ENCODE measurements around the gene FAM25A.

Gene FAM25A

DNA sequence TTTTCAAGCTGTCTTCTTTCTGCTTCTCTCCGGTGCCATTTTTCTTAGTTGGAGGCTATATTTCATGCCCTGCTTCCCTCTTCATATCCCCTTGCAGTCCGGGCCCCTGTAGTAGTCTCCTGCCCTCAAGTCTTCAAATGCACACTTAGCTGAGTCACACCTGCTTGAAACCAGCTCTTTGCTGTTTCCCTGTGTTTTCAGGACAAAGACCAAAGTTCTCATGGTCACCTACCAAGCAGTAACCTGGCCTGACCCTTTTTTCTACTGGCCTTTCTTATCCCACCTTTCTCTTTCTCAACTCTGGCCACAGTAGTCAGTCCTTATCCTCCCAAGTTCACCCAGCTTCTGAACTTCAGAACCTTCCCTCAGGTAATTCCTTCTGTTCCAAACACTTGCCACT is 46.1 kb downstream of the FAM25A start:
- no peak for DNase-seq

GRCh38 chr10:87066865-87067264 is 46.8 kb downstream of the FAM25A start:
- no peak for DNase-seq

- DNase-seq, result no peak
Observed at GRCh38 chr10:87068281-87068680, 48.2 kb downstream of the FAM25A start.

DNA sequence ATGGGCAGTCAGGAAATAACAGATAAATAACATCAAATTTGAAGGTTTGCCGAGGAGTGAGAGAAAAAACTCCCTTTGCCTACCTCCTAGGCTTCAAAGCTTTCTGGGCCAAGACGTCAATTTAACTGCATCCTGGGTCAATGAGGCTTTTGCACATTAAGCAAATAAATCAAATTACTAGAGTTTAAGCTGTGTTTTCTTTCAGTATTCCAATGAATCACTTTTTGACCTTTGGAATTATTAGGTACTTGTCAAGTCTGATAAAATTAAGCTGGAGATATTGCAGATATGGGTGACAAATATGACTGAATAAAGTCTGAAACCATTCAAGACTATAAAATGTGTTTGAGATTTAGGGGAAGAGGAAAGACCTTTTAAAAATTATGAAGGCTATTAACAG is 52.4 kb downstream of the FAM25A start:
- no peak for DNase-seq
